Stimulated activated CD8-positive, alpha-beta memory T cell treated with anti-CD3 and anti-CD28 coated beads, Interleukin-7, amount 100 ng/mL, for 48 hours (primary cell): ENCODE results near the gene ARHGEF4.
"Not testable (repeated sequence)": the region's sequence is repeated elsewhere in the genome, so short reads cannot be mapped to it uniquely, and the experiment has no call there.

Source experiments
- DNase-seq, 2 donors: peaks; one replicate each; pipeline ENCODE4 v3.0.0-alpha.2; 2020; ENCODE audit warnings: low read depth in 1 of 2; ENCODE audit errors: extremely low read depth in 1 of 2

The ARHGEF4 gene

GRCh38 chr2:130882991-130883390 is 46.3 kb downstream of the ARHGEF4 start:
- DNase-seq: no peak

- DNase-seq: no peak
Measured at GRCh38 chr2:130883496-130883895, 46.8 kb downstream of the ARHGEF4 start.

GRCh38 chr2:130884013-130884412 is 47.3 kb downstream of the ARHGEF4 start:
- no peak for DNase-seq

- DNase-seq: no peak
Measured at GRCh38 chr2:130884503-130884902, 47.8 kb downstream of the ARHGEF4 start.

GRCh38 chr2:130887643-130888042 is 50.9 kb downstream of the ARHGEF4 start:
- DNase-seq: no peak

- DNase-seq: no peak
Measured at GRCh38 chr2:130890941-130891669, 54.4 kb downstream of the ARHGEF4 start.

GRCh38 chr2:130891966-130892365 is 55.3 kb downstream of the ARHGEF4 start:
- DNase-seq: no peak

- no peak for DNase-seq
Measured at GRCh38 chr2:130892793-130893785, 56.4 kb downstream of the ARHGEF4 start.

- DNase-seq: no peak
Measured at GRCh38 chr2:130894326-130894942, 57.7 kb downstream of the ARHGEF4 start.

- DNase-seq: no peak
Measured at GRCh38 chr2:130896813-130897212, 60.1 kb downstream of the ARHGEF4 start.

GRCh38 chr2:130898553-130898952 is 61.8 kb downstream of the ARHGEF4 start:
- DNase-seq: no peak

- no peak for DNase-seq
Measured at GRCh38 chr2:130899306-130899705, 62.6 kb downstream of the ARHGEF4 start.

GRCh38 chr2:130901061-130901460 is 64.3 kb downstream of the ARHGEF4 start:
- no peak for DNase-seq

GRCh38 chr2:130901626-130902025 is 64.9 kb downstream of the ARHGEF4 start:
- DNase-seq: not testable (repeated sequence)

- DNase-seq: no peak
Measured at GRCh38 chr2:130908832-130909231, 72.1 kb downstream of the ARHGEF4 start.

GRCh38 chr2:130910931-130911330 is 74.2 kb downstream of the ARHGEF4 start:
- DNase-seq: no peak

GRCh38 chr2:130911482-130911881 is 74.8 kb downstream of the ARHGEF4 start:
- DNase-seq: no peak

- DNase-seq: no peak
Measured at GRCh38 chr2:130911996-130912395, 75.3 kb downstream of the ARHGEF4 start.

- DNase-seq: no peak
Measured at GRCh38 chr2:130912471-130912870, 75.8 kb downstream of the ARHGEF4 start.

- DNase-seq: no peak
Measured at GRCh38 chr2:130913891-130914290, 77.2 kb downstream of the ARHGEF4 start.

- DNase-seq: no peak
Measured at GRCh38 chr2:130915149-130915548, 78.4 kb downstream of the ARHGEF4 start.
